ENCODE results near the gene ERG. TPM values are rescaled to one million over a fixed set of nuclear protein-coding genes. Genes with fewer than 3 reads are reported as not detected.

Gene ERG
- total and polyA plus RNA-seq, 11 donors: 5.9 to 37.9 (median 15.4) TPM

GRCh38 chr21:38488640-38489270 is 9.5 kb downstream of the ERG start:
- Histone ChIP-seq H3K27me3 (no peaks in the 10 kb centered on the region), H3K36me3 (no peaks in the 10 kb centered on the region), H3K4me3 (no peak overlapping the region), H3K9me3 (no peaks in the 10 kb centered on the region), H3K4me1 (peaks cover 2 to 68% (median 28%) of the 10 kb centered on the region in 12 donors), H3K27ac (peak overlapping the region in 10 of 12 donors; percentile 6 to 51 (median 36))
- DNase-seq: no peak
- no peak for TF ChIP-seq POLR2A (IDR thresholded peaks at IDR 0.05)
- TF ChIP-seq CTCF (IDR thresholded peaks at IDR 0.05): no peak
- intact Hi-C loops (cut with DNase I): no loop called here
- peak in 1 of 4 donors; percentile 62 for ATAC-seq
- WGBS, 4 donors: 46 to 62% (median 56%) methylated on average over 11 of the region's 11 CpGs

DNA sequence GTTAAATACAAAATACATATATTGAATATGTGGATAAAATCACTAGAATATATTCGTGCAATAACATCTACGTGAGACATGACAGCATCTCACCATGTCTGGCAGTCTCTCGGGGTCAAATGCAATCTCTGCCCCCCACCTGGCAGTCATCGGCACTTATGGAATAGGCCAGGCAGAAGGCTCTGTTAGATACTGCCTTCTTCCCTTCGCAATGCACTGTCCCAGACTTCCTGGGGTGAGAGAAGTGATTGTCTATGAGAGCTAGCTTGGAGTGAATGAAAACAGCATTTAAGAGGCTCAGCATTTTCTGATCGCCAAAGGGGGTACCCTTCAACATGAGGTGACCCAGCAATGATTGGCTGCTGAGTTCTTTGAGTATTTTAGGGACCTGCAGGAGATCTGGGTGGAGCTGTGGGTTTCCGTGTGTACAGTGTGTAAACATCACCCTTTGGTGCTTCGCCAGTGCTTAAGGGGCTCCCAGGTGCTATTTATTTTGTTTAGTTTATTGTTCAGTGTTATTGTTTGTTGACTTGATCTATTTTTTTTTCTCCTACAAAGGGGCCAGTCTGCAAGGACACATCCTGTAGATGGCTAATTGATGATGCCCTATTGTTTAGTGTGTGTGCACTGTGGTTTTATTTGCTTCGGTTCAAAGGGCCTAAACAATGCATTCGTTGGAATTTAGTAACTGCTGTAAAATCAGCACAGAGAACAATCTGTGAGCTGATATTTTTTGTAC is 10.2 kb downstream of the ERG start:
- H3K27ac ChIP-seq: peak overlapping the region in 7 of 12 donors; percentile 21 to 51 (median 39)
- WGBS, 4 donors: 63 to 68% (median 64%) methylated on average over 10 of the region's 10 CpGs
- no peaks in the 10 kb centered on the region for H3K36me3 ChIP-seq
- no peak for DNase-seq
- no peak overlapping the region for H3K4me3 ChIP-seq
- peak in 1 of 4 donors; percentile 12 for ATAC-seq
- peaks cover 2 to 63% (median 26%) of the 10 kb centered on the region in 12 donors for H3K4me1 ChIP-seq
- TF ChIP-seq CTCF (IDR thresholded peaks at IDR 0.05) (no peak), POLR2A (IDR thresholded peaks at IDR 0.05) (no peak)
- no peaks in the 10 kb centered on the region for H3K9me3 ChIP-seq
- H3K27me3 ChIP-seq: no peaks in the 10 kb centered on the region
- intact Hi-C loops (cut with DNase I): no loop called here

- ATAC-seq (peak; percentile 20 to 53 (median 42)), DNase-seq (no peak)
- H3K4me3 ChIP-seq: no peak overlapping the region
- WGBS, 4 donors: 46 to 54% (median 49%) methylated on average over 6 of the region's 6 CpGs
- peak overlapping the region in 7 of 12 donors; percentile 2 to 66 (median 47) for H3K27ac ChIP-seq
- H3K4me1 ChIP-seq: peaks cover 2 to 59% (median 25%) of the 10 kb centered on the region in 12 donors
- intact Hi-C loops (cut with DNase I): no loop called here
- no peaks in the 10 kb centered on the region for H3K27me3 ChIP-seq
- TF ChIP-seq POLR2A (IDR thresholded peaks at IDR 0.05): no peak
- TF ChIP-seq CTCF (IDR thresholded peaks at IDR 0.05): no peak
- H3K36me3 ChIP-seq: no peaks in the 10 kb centered on the region
- no peaks in the 10 kb centered on the region for H3K9me3 ChIP-seq
These were observed 11.6 kb downstream of the ERG start for GRCh38 chr21:38486706-38487105.

DNA sequence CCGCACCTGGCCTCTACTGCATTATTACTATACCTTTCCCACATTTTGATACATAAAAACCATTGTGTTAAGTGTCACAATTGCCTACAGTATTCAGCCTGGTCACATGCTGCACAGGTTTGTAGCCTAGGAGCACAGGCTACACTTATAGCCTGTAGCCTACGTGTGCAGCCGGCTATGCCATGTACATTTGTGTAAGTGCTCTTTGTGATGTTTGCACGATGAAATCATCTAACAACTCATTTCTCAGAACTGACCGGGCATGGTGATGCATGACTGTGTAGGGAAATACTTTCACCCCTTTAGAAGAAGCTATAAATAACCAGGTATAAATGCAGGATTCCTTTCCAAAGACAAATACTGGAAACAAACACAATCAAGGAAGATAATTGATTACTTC is 12.1 kb downstream of the ERG start:
- 45 to 54% (median 47%) methylated on average over 5 of the region's 5 CpGs for WGBS, 4 donors
- TF ChIP-seq CTCF (IDR thresholded peaks at IDR 0.05) (no peak), POLR2A (IDR thresholded peaks at IDR 0.05) (no peak)
- intact Hi-C loops (cut with DNase I): no loop called here
- H3K9me3 ChIP-seq: no peaks in the 10 kb centered on the region
- no peaks in the 10 kb centered on the region for H3K36me3 ChIP-seq
- ATAC-seq (peak in 3 of 4 donors; percentile 81 to 84 (median 84)), DNase-seq (peak in 1 of 5 donors; percentile 55)
- no peak overlapping the region for H3K4me3 ChIP-seq
- peaks cover 2 to 62% (median 29%) of the 10 kb centered on the region in 12 donors for H3K4me1 ChIP-seq
- no peaks in the 10 kb centered on the region for H3K27me3 ChIP-seq
- peak overlapping the region in 7 of 12 donors; percentile 2 to 66 (median 47) for H3K27ac ChIP-seq

All from heart left ventricle (tissue), 16 donors.